Measurements from ENCODE around the gene JAZF1.
"Not testable (repeated sequence)": the region's sequence is repeated elsewhere in the genome, so short reads cannot be mapped to it uniquely, and the experiment has no call there.

The JAZF1 gene

GRCh38 chr7:28041508-28042314 is 138.9 kb downstream of the JAZF1 start:
- no peak for DNase-seq (ENCODE audit: low spot score)

- no peak for DNase-seq (ENCODE audit: low spot score)
These were observed 142.3 kb downstream of the JAZF1 start for GRCh38 chr7:28038175-28038797.

- no peak for DNase-seq (ENCODE audit: low spot score)
These were observed 143.2 kb downstream of the JAZF1 start for GRCh38 chr7:28037220-28038010.

- no peak for DNase-seq (ENCODE audit: low spot score)
These were observed 143.9 kb downstream of the JAZF1 start for GRCh38 chr7:28036696-28037095.

- no peak for DNase-seq (ENCODE audit: low spot score)
These were observed 147.2 kb downstream of the JAZF1 start for GRCh38 chr7:28033386-28033785.

GRCh38 chr7:28032738-28033380 is 147.7 kb downstream of the JAZF1 start:
- DNase-seq (ENCODE audit: low spot score), result no peak

- DNase-seq (ENCODE audit: low spot score), result no peak
These were observed 151.5 kb downstream of the JAZF1 start for GRCh38 chr7:28029051-28029450.

GRCh38 chr7:28028471-28028870 is 152.1 kb downstream of the JAZF1 start:
- no peak for DNase-seq (ENCODE audit: low spot score)

GRCh38 chr7:28026237-28026636 is 154.4 kb downstream of the JAZF1 start:
- no peak for DNase-seq (ENCODE audit: low spot score)

- DNase-seq (ENCODE audit: low spot score), result no peak
These were observed 155.7 kb downstream of the JAZF1 start for GRCh38 chr7:28024786-28025334.

- DNase-seq (ENCODE audit: low spot score), result peak; percentile 90
These were observed 160.2 kb downstream of the JAZF1 start for GRCh38 chr7:28020302-28020940.

GRCh38 chr7:28018856-28019465 is 161.6 kb downstream of the JAZF1 start:
- DNase-seq (ENCODE audit: low spot score), result no peak

- no peak for DNase-seq (ENCODE audit: low spot score)
These were observed 162.1 kb downstream of the JAZF1 start for GRCh38 chr7:28018446-28018845.

GRCh38 chr7:28018020-28018419 is 162.6 kb downstream of the JAZF1 start:
- no peak for DNase-seq (ENCODE audit: low spot score)

GRCh38 chr7:28017372-28017771 is 163.2 kb downstream of the JAZF1 start:
- DNase-seq (ENCODE audit: low spot score), result no peak

- DNase-seq (ENCODE audit: low spot score), result no peak
These were observed 164.3 kb downstream of the JAZF1 start for GRCh38 chr7:28016297-28016696.

- no peak for DNase-seq (ENCODE audit: low spot score)
These were observed 165.4 kb downstream of the JAZF1 start for GRCh38 chr7:28015169-28015568.

- DNase-seq (ENCODE audit: low spot score), result not testable (repeated sequence)
These were observed 166.3 kb downstream of the JAZF1 start for GRCh38 chr7:28014340-28014739.

GRCh38 chr7:28013441-28013840 is 167.2 kb downstream of the JAZF1 start:
- DNase-seq (ENCODE audit: low spot score), result no peak

- DNase-seq (ENCODE audit: low spot score), result no peak
These were observed 167.6 kb downstream of the JAZF1 start for GRCh38 chr7:28013019-28013418.

GRCh38 chr7:28008911-28009310 is 171.7 kb downstream of the JAZF1 start:
- no peak for DNase-seq (ENCODE audit: low spot score)

Data from iPS-NIHi11 (cell line).